Activated CD8-positive, alpha-beta T cell treated with anti-CD3 and anti-CD28 coated beads, Interleukin-2, amount 10 ng/mL, durations not matched to agents 7 days and 5 days (primary cell): ENCODE measurements around the gene RNF133. TPM values are rescaled to one million over a fixed set of nuclear protein-coding genes. Genes with fewer than 3 reads are reported as not detected.

Source experiments
- ATAC-seq: fragments of 150-1000 bp; cut with Tn5 transposase; one replicate; pipeline ENCODE4 v1.10.0; 2021; ENCODE audit warnings: moderate library complexity
- CTCF ChIA-PET: fragments of 350-600 bp; sonication (Branson Sonifier 250); formaldehyde crosslinking; loops from one replicate; lab custom pipeline; 2021; ENCODE audit warnings: antibody characterized with exemption; lab: Charles Lee
- POLR2A ChIA-PET: fragments of 350-600 bp; sonication (Branson Sonifier 250); formaldehyde crosslinking; loops from one replicate; lab custom pipeline; 2021; ENCODE audit warnings: antibody characterized with exemption; lab: Charles Lee
- DNase-seq: peaks from one replicate; pipeline ENCODE4 v3.0.0-alpha.2; 2020
- H3K27ac Mint-ChIP-seq: one replicate; pipeline ENCODE4 v1.8.0; 2021; ENCODE audit warnings: mild to moderate bottlenecking, mixed read lengths
- H3K27me3 Mint-ChIP-seq: one replicate; pipeline ENCODE4 v1.8.0; 2021; ENCODE audit warnings: low read depth, mixed read lengths
- H3K36me3 Mint-ChIP-seq: one replicate; pipeline ENCODE4 v1.8.0; 2021; ENCODE audit warnings: low read depth, mixed read lengths
- H3K4me1 Mint-ChIP-seq: one replicate; pipeline ENCODE4 v1.8.0; 2021; ENCODE audit warnings: low read depth, mixed read lengths
- H3K4me3 Mint-ChIP-seq: one replicate; pipeline ENCODE4 v1.8.0; 2021; ENCODE audit warnings: mild to moderate bottlenecking, mixed read lengths
- H3K9me3 Mint-ChIP-seq: one replicate; pipeline ENCODE4 v1.8.0; 2022; ENCODE audit warnings: mixed read lengths; ENCODE audit not compliant: insufficient read depth
- total RNA-seq, 2 experiments: library from RNA; stranded (reverse); gene quantifications; one replicate each; pipeline ENCODE4 v1.2.3, GENCODE V29; 2021

RNF133 gene
- total RNA-seq, 2 experiments from 2014 or later, result not detected

DNA sequence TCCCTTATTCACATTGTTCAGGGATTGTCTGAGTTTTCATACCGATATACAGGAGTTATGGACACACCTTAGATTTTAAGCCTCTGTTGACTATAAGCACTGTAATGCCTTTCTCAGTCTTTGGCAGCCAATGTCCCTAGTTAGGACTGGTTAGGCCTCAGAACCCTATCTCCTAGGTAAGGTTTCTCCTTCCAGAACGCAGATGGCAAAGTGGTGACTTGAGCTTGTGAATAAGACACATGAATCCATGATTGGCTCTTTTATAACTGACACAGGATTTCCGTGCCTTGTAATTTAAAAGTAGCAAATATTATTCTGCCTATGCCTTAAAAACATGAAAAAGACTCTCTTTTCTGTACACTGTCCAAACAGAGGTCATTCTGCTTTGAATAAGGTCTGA, 16.3 kb upstream of the RNF133 start:
- Mint-ChIP-seq H3K36me3 (no peaks in the 10 kb centered on the region), H3K9me3 (no peaks in the 10 kb centered on the region), H3K27me3 (no peaks in the 10 kb centered on the region), H3K4me1 (no peaks in the 10 kb centered on the region), H3K4me3 (no peak overlapping the region), H3K27ac (no peak overlapping the region)
- ATAC-seq, result no peak
- ChIA-PET CTCF (no interaction called here), POLR2A (interaction anchor here (0.6 kb wide), 1 partner anchor 586 kb away, joined by 3 read pairs; no protein-coding TSS in a partner anchor)
- no peak for DNase-seq

DNA sequence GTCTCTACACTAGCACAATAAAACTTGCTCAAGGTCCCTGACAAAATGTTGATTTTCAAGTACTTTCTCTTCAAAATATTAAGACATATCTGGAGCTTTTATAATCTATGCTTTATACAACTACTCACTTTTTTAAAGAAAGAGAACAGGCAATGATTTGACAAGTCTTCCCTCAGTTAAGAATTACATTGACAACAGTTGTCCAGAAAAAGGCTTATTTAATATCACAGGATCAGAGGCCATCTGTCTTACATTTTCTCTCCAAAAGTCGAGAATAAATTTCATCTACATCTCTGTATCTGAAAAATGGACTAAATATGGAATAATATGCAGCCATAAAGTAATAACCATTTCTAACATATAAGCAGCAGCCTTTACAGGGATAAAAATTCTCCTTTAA, 12.0 kb upstream of the RNF133 start:
- DNase-seq (no peak), ATAC-seq (no peak)
- H3K4me3 Mint-ChIP-seq, result no peak overlapping the region
- no peaks in the 10 kb centered on the region for H3K27me3 Mint-ChIP-seq
- H3K9me3 Mint-ChIP-seq, result no peaks in the 10 kb centered on the region
- H3K27ac Mint-ChIP-seq, result no peak overlapping the region
- CTCF ChIA-PET, result no interaction called here
- no peaks in the 10 kb centered on the region for H3K4me1 Mint-ChIP-seq
- H3K36me3 Mint-ChIP-seq, result no peaks in the 10 kb centered on the region
- POLR2A ChIA-PET, result no interaction called here

DNA sequence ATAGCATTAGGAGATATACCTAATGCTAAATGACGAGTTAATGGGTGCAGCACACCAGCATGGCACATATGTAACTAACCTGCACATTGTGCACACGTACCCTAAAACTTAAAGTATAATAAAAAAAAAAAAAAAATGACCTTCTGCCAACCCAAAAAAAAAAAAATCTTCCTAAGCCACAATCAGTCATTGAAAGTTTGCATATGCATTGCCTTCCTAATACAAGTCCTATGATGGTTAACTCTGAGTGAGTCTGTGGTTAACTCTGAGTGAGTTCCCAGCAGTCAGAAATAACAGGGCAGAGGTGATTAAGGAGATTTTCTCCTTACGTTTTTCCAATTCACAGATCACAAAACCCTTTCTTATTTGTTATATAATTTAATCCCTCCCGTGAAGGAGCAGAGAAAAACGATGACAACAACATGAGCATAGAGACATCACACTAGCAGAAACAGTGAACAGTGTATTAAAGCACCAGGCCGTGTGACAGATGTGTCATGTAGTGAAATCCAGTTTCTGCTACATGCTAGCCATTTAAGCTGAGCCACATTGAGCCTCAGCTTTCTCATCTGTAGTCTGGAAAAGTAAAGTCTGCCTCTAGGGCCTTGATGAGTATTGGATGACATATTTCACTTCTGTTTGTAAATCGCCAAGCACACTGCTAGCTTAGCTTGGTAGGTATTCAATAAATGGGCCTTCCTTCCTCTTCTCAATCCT, 11.2 kb upstream of the RNF133 start:
- no peaks in the 10 kb centered on the region for H3K4me1 Mint-ChIP-seq
- no peaks in the 10 kb centered on the region for H3K9me3 Mint-ChIP-seq
- no peak for ATAC-seq
- ChIA-PET POLR2A (no interaction called here), CTCF (no interaction called here)
- H3K27me3 Mint-ChIP-seq, result no peaks in the 10 kb centered on the region
- H3K4me3 Mint-ChIP-seq, result no peak overlapping the region
- no peak for DNase-seq
- no peak overlapping the region for H3K27ac Mint-ChIP-seq
- H3K36me3 Mint-ChIP-seq, result no peaks in the 10 kb centered on the region

DNA sequence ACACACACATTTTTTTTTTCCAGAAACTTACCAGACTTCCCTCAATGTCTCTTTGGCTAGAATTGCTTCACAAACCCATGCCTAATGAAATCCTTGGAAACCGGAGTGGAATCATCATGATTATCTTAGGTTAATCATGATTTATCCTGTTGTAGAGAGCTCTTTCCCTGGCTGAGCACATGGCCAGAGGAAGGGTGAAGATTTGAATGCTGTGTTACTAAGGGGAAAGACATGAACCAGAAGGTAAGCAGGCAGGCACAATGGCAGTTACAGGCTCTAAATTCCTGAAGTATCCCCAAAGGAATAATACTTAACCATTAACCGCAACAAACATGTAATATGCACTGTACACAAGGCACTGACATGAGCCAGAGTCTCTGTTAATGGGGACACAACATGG, 7.9 kb upstream of the RNF133 start:
- DNase-seq (no peak), ATAC-seq (no peak)
- Mint-ChIP-seq H3K36me3 (no peaks in the 10 kb centered on the region), H3K27me3 (no peaks in the 10 kb centered on the region), H3K4me3 (no peak overlapping the region), H3K4me1 (no peaks in the 10 kb centered on the region), H3K27ac (no peak overlapping the region), H3K9me3 (no peaks in the 10 kb centered on the region)
- ChIA-PET POLR2A (no interaction called here), CTCF (no interaction called here)

DNA sequence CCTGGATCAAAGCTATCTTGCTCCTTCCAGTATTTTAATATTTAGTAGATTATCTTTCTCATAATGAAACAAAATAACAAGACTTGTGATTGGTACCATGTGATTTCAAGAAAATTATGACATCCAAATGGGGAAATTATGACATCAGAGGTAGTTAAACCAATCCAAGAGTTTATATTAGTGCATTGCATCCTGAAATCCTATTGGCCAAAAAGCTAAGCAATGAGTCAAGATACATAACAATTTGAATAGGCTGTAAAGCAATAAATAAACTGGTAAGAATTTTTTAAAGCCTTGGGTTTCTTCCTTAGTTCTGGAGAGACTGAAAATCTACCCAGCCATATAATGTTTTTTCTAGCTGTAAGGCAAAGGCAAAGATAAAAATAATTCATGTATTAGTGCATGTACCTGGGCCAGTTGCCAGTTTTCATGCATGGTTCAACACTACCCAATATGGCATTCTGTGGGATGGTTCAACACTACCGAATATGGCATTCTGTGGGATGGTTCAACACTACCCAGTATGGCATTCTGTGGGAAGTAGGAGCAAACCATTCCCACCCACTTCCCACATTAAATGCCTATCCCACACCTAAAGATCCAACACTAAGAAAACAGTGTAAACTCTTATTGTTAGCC, 4.1 kb upstream of the RNF133 start, which contains the start of gene RNF148:
Gene RNF148 (minus strand): TSS at position 51 of the 639 bp plus-strand sequence. CDS start 172 bp downstream, outside the sequence.
- H3K4me3 Mint-ChIP-seq, result no peak within 1 kb of the TSS

DNA sequence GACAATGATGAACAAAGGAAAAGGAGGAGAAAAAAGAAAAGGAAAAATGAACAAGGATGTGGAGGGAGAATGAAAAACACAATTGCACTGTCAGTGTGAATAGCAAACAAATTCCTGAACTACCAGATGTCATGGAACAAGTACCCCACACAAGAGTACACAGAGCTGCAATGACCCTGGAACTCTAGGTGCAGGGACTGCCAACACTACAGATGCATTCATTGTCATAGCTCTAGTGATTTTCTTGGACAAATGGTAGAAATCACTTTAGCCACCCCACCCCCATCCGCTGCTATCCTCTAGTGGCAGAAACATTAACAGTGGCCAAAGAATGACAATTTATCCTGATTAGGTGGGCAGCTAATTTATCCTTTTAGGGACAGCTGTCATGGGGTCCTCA, 3.1 kb downstream of the RNF133 start:
- DNase-seq, result no peak
- CTCF ChIA-PET, result no interaction called here
- Mint-ChIP-seq H3K27ac (no peak overlapping the region), H3K27me3 (no peaks in the 10 kb centered on the region), H3K36me3 (no peaks in the 10 kb centered on the region), H3K4me1 (no peaks in the 10 kb centered on the region), H3K9me3 (no peaks in the 10 kb centered on the region), H3K4me3 (no peak overlapping the region)
- ATAC-seq, result no peak
- POLR2A ChIA-PET, result no interaction called here

More for the DNA sequence above, 4.1 kb upstream of the RNF133 start, which contains the start of gene RNF148:
- ChIA-PET CTCF (no interaction called here), POLR2A (no interaction called here)
- Mint-ChIP-seq H3K36me3 (no peaks in the 10 kb centered on the region), H3K27me3 (no peaks in the 10 kb centered on the region), H3K27ac (no peak within 1 kb of the TSS), H3K4me1 (no peaks in the 10 kb centered on the region), H3K9me3 (no peaks in the 10 kb centered on the region)
- no peak for DNase-seq
- no peak for ATAC-seq

DNA sequence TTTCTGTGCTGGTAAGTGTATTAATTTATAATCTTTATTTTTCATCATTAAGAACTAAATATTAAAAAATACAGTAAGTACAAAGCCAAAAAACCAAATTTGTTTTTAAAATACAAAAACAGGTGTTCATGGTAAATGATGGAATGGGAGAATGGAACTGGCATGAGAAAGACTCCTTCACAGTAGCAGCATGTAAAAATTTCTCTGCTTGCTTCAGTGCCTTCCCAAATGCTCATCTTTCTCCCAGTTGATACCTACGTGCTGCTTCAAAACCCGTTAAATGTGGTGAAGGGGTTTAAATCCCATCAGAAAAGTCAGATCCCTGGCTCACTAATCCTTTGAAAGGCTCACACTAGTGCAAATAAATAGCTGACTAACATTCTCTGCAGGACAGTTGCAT, 4.2 kb downstream of the RNF133 start:
- CTCF ChIA-PET, result no interaction called here
- Mint-ChIP-seq H3K27ac (no peak overlapping the region), H3K36me3 (no peaks in the 10 kb centered on the region), H3K4me1 (no peaks in the 10 kb centered on the region), H3K4me3 (no peak overlapping the region), H3K27me3 (no peaks in the 10 kb centered on the region), H3K9me3 (no peaks in the 10 kb centered on the region)
- no peak for DNase-seq
- POLR2A ChIA-PET, result interaction anchor here (0.6 kb wide), 1 partner anchor 271 kb away, joined by 4 read pairs; no protein-coding TSS in a partner anchor
- ATAC-seq, result no peak

DNA sequence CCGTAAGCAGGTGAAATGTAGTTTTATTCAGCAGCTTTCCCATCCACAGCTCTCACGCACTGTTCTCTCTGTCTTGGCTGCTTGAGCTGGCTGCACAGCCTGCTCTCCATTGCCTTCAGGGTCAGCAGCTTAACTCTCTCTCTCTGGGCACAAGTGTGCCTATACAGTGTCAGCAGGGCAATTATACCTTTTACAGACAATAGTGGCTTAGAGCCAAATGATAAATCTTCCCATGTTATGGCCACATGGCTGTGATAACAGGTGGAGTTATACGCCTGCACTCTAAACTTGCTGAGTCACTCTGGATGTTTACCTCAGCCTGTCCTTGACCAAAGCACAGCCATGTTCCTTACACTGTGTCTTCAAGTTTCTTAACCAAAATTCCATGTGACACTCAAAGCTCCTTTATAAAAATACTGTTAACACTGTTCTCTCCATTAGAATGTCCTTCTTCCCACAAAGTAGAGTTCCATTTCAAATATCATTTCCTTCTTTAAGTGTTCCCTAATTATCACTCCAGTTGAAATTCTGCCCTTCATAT, 6.1 kb downstream of the RNF133 start:
- POLR2A ChIA-PET, result no interaction called here
- no peaks in the 10 kb centered on the region for H3K9me3 Mint-ChIP-seq
- DNase-seq, result no peak
- H3K27me3 Mint-ChIP-seq, result no peaks in the 10 kb centered on the region
- CTCF ChIA-PET, result no interaction called here
- ATAC-seq, result no peak
- H3K4me3 Mint-ChIP-seq, result no peak overlapping the region
- no peak overlapping the region for H3K27ac Mint-ChIP-seq
- H3K4me1 Mint-ChIP-seq, result no peaks in the 10 kb centered on the region
- H3K36me3 Mint-ChIP-seq, result no peaks in the 10 kb centered on the region

DNA sequence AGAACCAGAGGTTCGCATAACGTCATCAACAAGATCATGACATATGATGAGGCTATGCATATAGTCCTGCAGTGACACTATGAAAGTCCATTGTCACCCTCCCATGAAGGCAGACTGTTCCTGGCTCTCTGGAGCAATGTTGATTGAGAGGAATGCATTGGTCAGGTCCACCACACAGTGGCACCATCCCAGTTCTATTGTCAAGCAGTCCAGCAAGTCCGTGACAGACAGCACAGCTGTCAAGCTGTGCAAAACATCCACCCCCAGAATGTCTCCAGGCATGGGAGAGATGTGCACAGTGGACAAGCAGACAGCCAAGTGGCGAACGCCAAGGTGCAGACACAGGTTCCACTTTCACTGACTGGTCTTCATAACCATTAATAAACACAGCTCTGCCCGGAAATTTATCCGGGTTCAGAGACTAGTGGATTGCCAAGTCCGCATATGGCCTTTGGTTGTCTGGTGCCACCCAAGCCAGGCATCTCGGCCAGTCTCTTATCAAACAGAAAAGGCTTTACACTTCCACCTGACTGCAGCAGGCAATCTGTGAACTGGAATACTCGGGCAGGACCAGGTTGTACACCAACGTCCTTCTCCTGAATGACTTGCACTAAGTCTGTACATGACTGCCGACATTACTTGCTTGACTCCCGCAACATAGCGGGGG, 7.2 kb downstream of the RNF133 start:
- Mint-ChIP-seq H3K9me3 (no peaks in the 10 kb centered on the region), H3K4me1 (no peaks in the 10 kb centered on the region), H3K27me3 (no peaks in the 10 kb centered on the region), H3K36me3 (no peaks in the 10 kb centered on the region), H3K4me3 (no peak overlapping the region), H3K27ac (no peak overlapping the region)
- DNase-seq (no peak), ATAC-seq (no peak)
- ChIA-PET POLR2A (no interaction called here), CTCF (no interaction called here)

DNA sequence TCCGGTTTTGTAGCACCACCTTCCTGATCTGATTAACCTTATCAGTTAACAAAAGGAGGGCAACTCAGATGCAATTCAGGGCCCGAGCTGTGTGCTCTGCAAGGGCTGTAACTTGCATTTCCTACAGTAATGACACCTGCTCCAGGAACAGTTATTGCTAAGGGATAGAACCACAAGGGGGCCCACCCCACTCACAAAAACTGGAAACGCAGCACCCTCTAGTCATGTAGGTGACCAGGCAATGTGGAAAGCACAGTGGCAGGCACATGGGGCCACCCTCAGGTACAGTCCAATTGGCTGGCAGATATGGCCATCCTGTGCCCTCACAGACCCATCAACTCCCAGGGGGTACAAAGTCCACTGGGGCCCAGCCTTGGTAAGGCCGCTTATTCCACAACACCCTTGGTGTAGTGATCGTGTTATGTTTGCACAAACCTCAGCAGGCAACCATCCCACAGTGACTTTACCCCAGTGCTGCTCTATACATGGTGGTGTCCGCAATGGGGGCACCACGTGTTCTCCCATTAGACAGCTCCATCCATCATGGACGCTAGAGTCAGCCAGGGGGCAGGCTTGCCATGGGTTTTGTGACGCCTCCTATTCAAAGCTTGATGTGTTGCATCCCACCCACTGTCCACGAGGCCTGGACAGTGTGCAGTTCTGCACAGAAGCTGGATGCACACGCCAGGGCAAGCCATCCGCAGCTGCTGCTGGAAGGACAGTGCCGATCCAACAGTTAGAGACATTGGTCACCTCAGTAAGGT, 9.4 kb downstream of the RNF133 start:
- Mint-ChIP-seq H3K36me3 (no peaks in the 10 kb centered on the region), H3K4me1 (no peaks in the 10 kb centered on the region), H3K9me3 (no peaks in the 10 kb centered on the region), H3K27ac (no peak overlapping the region), H3K4me3 (no peak overlapping the region), H3K27me3 (no peaks in the 10 kb centered on the region)
- POLR2A ChIA-PET, result no interaction called here
- no peak for ATAC-seq
- CTCF ChIA-PET, result no interaction called here
- no peak for DNase-seq

DNA sequence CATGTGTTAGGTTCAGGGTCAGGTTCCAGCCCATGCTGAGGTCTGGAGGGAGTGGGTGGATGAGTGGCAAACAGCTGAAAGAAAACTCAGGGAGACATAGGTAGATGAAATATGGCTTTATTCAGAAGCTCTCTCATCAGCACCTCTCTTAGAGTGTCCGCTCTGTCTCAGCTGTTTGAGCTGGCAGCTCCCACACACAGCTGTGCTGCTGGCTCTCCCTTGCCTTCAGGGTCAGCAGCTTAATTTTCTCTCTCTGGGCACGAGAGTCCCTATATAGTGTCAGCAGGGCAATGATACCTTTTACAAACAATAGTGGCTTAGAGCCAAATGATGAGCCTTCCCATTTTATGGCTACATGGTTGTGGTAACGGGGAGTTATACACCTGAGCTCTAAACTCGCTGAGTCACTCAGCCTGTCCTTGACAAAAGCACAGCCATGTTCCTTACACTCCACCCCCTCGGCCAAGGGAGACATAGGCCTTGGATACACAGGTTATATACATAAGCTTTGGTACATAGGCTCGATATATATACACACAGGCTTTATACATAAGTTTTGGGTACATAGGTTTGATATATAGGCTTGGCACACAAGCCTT, 10.4 kb downstream of the RNF133 start:
- ATAC-seq (no peak), DNase-seq (no peak)
- H3K27ac Mint-ChIP-seq, result no peak overlapping the region
- no peaks in the 10 kb centered on the region for H3K27me3 Mint-ChIP-seq
- no peaks in the 10 kb centered on the region for H3K36me3 Mint-ChIP-seq
- H3K9me3 Mint-ChIP-seq, result no peaks in the 10 kb centered on the region
- H3K4me3 Mint-ChIP-seq, result no peak overlapping the region
- ChIA-PET POLR2A (no interaction called here), CTCF (no interaction called here)
- no peaks in the 10 kb centered on the region for H3K4me1 Mint-ChIP-seq
